ENCODE data around the gene ACCS. TPM values are rescaled to one million over a fixed set of nuclear protein-coding genes. Genes with fewer than 3 reads are reported as not detected.

The ACCS gene
- total and polyA plus RNA-seq, 7 donors, result 1.5 to 7.1 (median 3.5) TPM

GRCh38 chr11:44068180-44068579 is 2.1 kb downstream of the ACCS start:
- no peak for TF ChIP-seq CTCF (IDR thresholded peaks at IDR 0.05)
- H3K27me3 ChIP-seq (ENCODE audit: insufficient read depth in 3 of 3, low read length in 2 of 3), result no peaks in the 10 kb centered on the region
- H3K9me3 ChIP-seq, result no peaks in the 10 kb centered on the region
- 93 to 98% (median 95%) methylated on average over 2 of the region's 2 CpGs for WGBS, 3 donors
- no peak overlapping the region for H3K27ac ChIP-seq
- ATAC-seq, result no peak
- H3K4me1 ChIP-seq, result peaks cover 5% of the 10 kb centered on the region
- H3K4me3 ChIP-seq, result no peak overlapping the region
- DNase-seq, result no peak
- intact Hi-C loops (cut with DNase I), result no loop called here
- peaks cover 0 to 29% of the 10 kb centered on the region in 2 donors for H3K36me3 ChIP-seq (ENCODE audit: insufficient read depth in 1 of 2, low read depth in 1 of 2)

GRCh38 chr11:44071157-44071556 is 5.1 kb downstream of the ACCS start:
- ATAC-seq, result no peak

GRCh38 chr11:44072757-44073658 is 6.9 kb downstream of the ACCS start:
- no peaks in the 10 kb centered on the region for H3K27me3 ChIP-seq (ENCODE audit: insufficient read depth in 3 of 3, low read length in 2 of 3)
- H3K4me1 ChIP-seq, result no peaks in the 10 kb centered on the region
- intact Hi-C loops (cut with DNase I), result no loop called here
- H3K9me3 ChIP-seq, result no peaks in the 10 kb centered on the region
- H3K36me3 ChIP-seq (ENCODE audit: insufficient read depth in 1 of 2, low read depth in 1 of 2), result peaks cover 0 to 61% of the 10 kb centered on the region in 2 donors
- DNase-seq (no peak), ATAC-seq (no peak)
- H3K4me3 ChIP-seq, result no peak overlapping the region
- H3K27ac ChIP-seq, result no peak overlapping the region
- no peak for TF ChIP-seq CTCF (IDR thresholded peaks at IDR 0.05)
- 90 to 95% (median 91%) methylated on average over 8 of the region's 8 CpGs for WGBS, 3 donors

More at GRCh38 chr11:44071157-44071556, 5.1 kb downstream of the ACCS start:
- intact Hi-C loops (cut with DNase I), result no loop called here
- H3K4me3 ChIP-seq, result no peak overlapping the region
- WGBS, 3 donors, result 84 to 88% (median 85%) methylated on average over 3 of the region's 3 CpGs
- peaks cover 5% of the 10 kb centered on the region for H3K4me1 ChIP-seq
- DNase-seq, result no peak
- TF ChIP-seq CTCF (IDR thresholded peaks at IDR 0.05), result no peak
- H3K36me3 ChIP-seq (ENCODE audit: insufficient read depth in 1 of 2, low read depth in 1 of 2), result peaks cover 0 to 57% of the 10 kb centered on the region in 2 donors
- no peaks in the 10 kb centered on the region for H3K27me3 ChIP-seq (ENCODE audit: insufficient read depth in 3 of 3, low read length in 2 of 3)
- H3K9me3 ChIP-seq, result no peaks in the 10 kb centered on the region
- no peak overlapping the region for H3K27ac ChIP-seq

- H3K27ac ChIP-seq, result no peak overlapping the region
- no peak for TF ChIP-seq CTCF (IDR thresholded peaks at IDR 0.05)
- H3K27me3 ChIP-seq (ENCODE audit: insufficient read depth in 3 of 3, low read length in 2 of 3), result no peaks in the 10 kb centered on the region
- no peak overlapping the region for H3K4me3 ChIP-seq
- no peak for ATAC-seq
- H3K9me3 ChIP-seq, result no peaks in the 10 kb centered on the region
- H3K36me3 ChIP-seq (ENCODE audit: insufficient read depth in 1 of 2, low read depth in 1 of 2), result peaks cover 0 to 68% of the 10 kb centered on the region in 2 donors
- H3K4me1 ChIP-seq, result no peaks in the 10 kb centered on the region
- no peak for DNase-seq
- intact Hi-C loops (cut with DNase I), result no loop called here
- 94 to 97% (median 97%) methylated on average over 5 of the region's 5 CpGs for WGBS, 3 donors
Measured at GRCh38 chr11:44078794-44079193, 12.7 kb downstream of the ACCS start.
